GM12874 (cell line): Measurements from ENCODE around the gene GPC5.
A peak's percentile ranks its signal among the peaks of the same experiment; 100 is the strongest.

ENCODE experiments used
- CTCF ChIP-seq: IDR thresholded peaks from 2 replicates; pipeline ENCODE4 v1.5.1; 2011; ENCODE audit warnings: low read depth, mild to moderate bottlenecking, control low read depth, low read length, moderate library complexity; ENCODE audit not compliant: insufficient read depth

The GPC5 gene

DNA sequence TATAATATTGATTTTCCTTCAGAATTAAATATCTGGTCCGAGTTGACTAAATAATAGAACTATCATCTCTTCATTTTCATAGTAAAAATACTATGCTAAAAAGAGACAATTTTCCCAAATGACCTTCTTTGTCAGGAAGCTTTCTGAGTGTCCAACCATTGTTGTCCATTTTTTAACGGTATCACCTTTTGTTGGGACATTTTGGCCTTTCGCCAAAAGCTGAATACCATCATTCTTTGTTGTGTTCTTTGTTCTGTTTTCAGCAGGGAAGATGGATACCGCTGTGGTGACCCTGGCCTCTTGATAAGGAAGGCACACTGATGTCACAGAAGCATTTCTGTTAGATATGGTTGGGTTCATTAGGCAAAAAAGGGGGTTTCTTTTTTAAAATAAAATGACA lies 1173.8 kb downstream of the GPC5 start:
- no peak for TF ChIP-seq CTCF

DNA sequence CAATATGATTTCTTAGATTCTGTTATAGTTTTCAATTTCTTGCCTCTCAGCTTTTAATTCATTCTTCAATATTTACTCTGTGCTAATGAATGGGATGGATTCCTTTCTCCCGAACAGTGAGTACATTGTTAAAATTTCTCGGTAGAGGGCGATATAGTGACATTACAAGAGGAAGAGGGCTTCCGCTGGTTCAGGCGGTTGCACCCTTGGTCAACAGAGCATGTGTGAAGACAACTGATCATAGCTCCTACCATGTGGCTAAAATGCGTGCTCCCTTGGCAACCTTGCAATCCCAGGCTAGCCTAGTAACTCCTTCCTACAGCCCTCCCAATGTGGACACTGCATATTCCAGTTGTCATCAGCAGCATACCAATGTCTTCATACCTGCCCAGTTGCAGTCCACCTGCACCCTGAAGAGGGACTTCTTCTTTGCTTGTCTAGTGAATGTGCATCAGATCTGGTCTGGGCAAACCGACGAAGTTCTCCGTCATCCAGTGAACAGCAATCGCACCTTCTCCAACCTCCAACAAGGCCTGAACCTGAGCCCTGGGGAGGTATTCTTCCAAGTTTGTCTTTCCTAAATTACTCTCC lies 1175.1 kb downstream of the GPC5 start:
- peak; percentile 26; the same call in 1 of the 2 replicates for TF ChIP-seq CTCF

DNA sequence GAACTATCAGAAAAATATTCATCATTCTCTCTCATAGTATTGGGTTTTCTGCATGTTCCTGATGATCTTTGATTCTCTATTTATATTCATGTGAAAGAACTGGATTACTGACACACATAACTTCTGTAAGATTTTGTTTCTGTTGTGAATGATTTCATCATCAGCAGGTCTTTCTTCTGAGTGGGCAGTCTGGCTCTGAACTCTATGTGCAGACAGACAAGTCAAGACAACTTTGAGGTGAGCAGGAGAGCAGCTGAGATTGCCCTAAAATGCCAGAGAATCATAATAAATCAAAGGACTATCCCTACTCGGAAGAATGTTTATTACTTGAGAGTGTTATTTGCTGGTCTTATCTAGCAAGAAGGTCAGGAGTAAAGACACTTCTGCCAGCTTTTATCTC lies 1176.1 kb downstream of the GPC5 start:
- TF ChIP-seq CTCF = no peak

DNA sequence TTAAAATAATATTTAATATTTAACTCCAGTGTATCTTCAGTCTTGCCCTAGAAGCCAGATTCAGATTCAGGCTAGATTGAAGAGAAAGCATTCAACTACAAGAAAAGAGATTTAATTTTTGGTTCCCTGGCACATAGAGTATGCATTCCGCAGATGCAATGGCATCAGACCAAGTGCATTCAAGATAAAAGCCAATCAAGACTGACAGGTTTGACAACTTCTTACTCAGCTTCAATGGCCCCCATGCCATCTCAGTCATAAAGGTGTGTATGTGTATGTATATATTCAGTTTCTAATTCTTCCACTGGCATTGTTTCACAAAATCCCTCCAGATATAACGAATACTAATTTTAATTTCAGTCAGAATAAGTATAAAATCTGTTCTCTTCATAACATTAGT lies 1177.4 kb downstream of the GPC5 start:
- no peak for TF ChIP-seq CTCF

- no peak for TF ChIP-seq CTCF
Measured at GRCh38 chr13:92578358-92578757, 1179.9 kb downstream of the GPC5 start.

DNA sequence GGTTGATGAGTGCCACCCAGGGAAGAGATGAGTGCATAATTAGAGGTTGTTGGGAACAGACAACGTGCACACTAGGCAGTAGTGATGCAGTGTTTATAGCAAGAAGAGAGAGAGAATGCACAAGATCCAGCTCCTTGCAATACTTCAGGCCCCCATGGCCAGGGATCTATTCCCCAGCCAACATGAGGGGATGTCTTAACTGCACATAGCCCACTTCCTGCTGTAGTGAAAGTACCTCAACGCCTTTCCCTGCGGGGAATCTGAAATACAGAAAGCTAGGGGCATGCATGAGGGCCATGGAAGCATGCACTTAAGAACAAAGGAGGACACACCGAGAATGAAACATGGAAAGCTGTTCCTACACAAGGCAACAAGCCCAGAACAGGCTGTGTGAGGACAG lies 1191.5 kb downstream of the GPC5 start:
- no peak for TF ChIP-seq CTCF

- no peak for TF ChIP-seq CTCF
Measured at GRCh38 chr13:92590503-92590908, 1192.1 kb downstream of the GPC5 start.
